ENCODE results near the gene UBXN6. TPM values are rescaled to one million over a fixed set of nuclear protein-coding genes. Genes with fewer than 3 reads are reported as not detected.

UBXN6 gene
- 114 and 193 TPM in 2 replicates for total RNA-seq

GRCh38 chr19:4457654-4458395 lies at the start of gene UBXN6:
TSS of gene UBXN6 (minus strand) at chr19:4457794. CDS start at chr19:4457697, 97 bp downstream.

GRCh38 chr19:4472174-4472974 lies 14.8 kb upstream of the UBXN6 start, which contains the start of gene HDGFL2:
TSS of gene HDGFL2 (plus strand) at chr19:4472297. CDS start at chr19:4472351, 54 bp downstream.

GRCh38 chr19:4402171-4403004 lies 55.2 kb downstream of the UBXN6 start, which contains the start of gene CHAF1A:
TSS of gene CHAF1A (plus strand) at chr19:4402640. CDS start at chr19:4402763, 123 bp downstream.

DNA sequence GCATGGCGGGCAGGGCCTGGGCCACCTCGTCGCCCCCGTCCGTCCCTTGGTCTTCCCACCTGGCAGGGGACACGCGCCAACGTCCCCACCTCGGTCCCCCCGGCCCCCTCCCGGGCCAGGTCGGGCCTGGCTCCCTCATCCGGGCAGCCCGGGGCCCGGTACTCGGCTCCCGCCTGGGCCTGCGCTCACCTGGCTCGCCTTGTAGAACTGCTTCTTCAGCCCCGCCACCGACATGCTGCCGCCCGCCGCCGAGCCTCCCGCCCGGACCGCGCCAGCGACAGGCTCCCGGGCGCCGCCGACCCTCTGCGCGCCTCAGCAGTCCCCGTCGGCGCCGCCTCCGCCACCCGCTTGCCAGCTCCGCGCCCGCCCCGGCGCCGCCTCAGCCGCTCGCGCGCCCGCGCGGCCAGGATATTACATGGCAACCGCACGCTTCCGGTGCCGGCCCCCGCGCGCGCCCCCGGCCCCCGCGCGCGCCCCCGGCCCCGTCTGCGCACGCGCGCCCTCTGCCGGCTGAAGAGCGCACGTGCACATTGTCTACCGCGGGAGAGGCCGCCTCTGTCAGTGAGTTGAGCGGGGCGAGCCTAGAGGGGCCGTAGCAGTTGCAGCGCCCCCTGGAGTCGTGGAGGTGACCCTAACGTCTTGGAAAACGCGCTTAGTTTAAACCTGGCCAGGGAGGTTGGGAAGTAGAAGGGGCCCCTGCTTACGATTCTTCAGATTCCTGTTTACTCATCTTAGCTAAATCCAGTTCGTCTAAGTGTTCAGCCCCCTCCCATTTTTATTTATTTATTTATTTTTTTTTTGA lies 57.3 kb downstream of the UBXN6 start, which contains the start of gene SH3GL1:
Gene SH3GL1, minus strand, starts transcription at position 413 of the 802 bp plus-strand sequence. Its CDS starts 179 bp downstream, at position 234.

Other genes starting within 250 kb of the UBXN6 start
- 2.3 and 4.4 TPM in 2 replicates for gene EBI3, start 228.3 kb downstream of the UBXN6 start, total RNA-seq
- 24.2 and 32.1 TPM in 2 replicates for gene YJU2, start 210.7 kb downstream of the UBXN6 start, total RNA-seq
- gene SHD, start 178.5 kb downstream of the UBXN6 start, total RNA-seq = not detected in 2 replicates
- gene TMIGD2, start 155.4 kb downstream of the UBXN6 start, total RNA-seq = not detected in 2 replicates
- gene FSD1, start 153.2 kb downstream of the UBXN6 start, total RNA-seq = 13.8 and 29.7 TPM in 2 replicates
- gene STAP2, start 119.0 kb downstream of the UBXN6 start, total RNA-seq = 42.7 and 52.2 TPM in 2 replicates
- 6.2 and 11.0 TPM in 2 replicates for gene MPND, start 114.2 kb downstream of the UBXN6 start, total RNA-seq
- 99.9 and 101 TPM in 2 replicates for gene SH3GL1, start 57.2 kb downstream of the UBXN6 start, total RNA-seq
- gene CHAF1A, start 55.2 kb downstream of the UBXN6 start, total RNA-seq = 12.0 and 31.4 TPM in 2 replicates
- gene HDGFL2, start 14.5 kb upstream of the UBXN6 start, total RNA-seq = 66.5 and 69.6 TPM in 2 replicates
- 0.13 TPM in 1 of 2 replicates, not detected in the other for gene PLIN4, start 60.7 kb upstream of the UBXN6 start, total RNA-seq
- gene PLIN5, start 77.4 kb upstream of the UBXN6 start, total RNA-seq = not detected in 2 replicates
- under 0.01 TPM in 1 of 2 replicates, not detected in the other for gene LRG1, start 82.2 kb upstream of the UBXN6 start, total RNA-seq
- gene SEMA6B, start 101.9 kb upstream of the UBXN6 start, total RNA-seq = 0.49 and 3.3 TPM in 2 replicates
- gene TNFAIP8L1, start 181.7 kb upstream of the UBXN6 start, total RNA-seq = 3.3 and 10.8 TPM in 2 replicates
- gene MYDGF, start 212.5 kb upstream of the UBXN6 start, total RNA-seq = 129 and 171 TPM in 2 replicates

Measured in mesangial cell (primary cell).